Thyroid gland (tissue), 4 donors: ENCODE measurements around the gene PRKCA.

Experiments used
- POLR2A ChIP-seq, 2 donors: fragments of 450-650 bp; IDR thresholded peaks; one replicate each; pipeline ENCODE4 v1.6.1; 2017; ENCODE audit warnings: antibody characterized with exemption in 2 of 2, mild to moderate bottlenecking in 2 of 2, moderate library complexity in 1 of 2
- TF ChIP-seq, protein P1 (sequence below), 6 experiments: fragments of 200-600 bp in 3 of 6; fragments of 450-650 bp in 3 of 6; sonication (generic) in 3 of 6; IDR thresholded peaks; one replicate each; pipeline ENCODE4 v1.5.1; 2016 to 2019; ENCODE audit warnings: antibody characterized with exemption in 6 of 6, mild to moderate bottlenecking in 2 of 6, inconsistent platforms in 1 of 6, moderate library complexity in 1 of 6

GRCh38 chr17:66662496-66662895 lies 360.1 kb downstream of the PRKCA start:
- TF ChIP-seq, protein P1, sequence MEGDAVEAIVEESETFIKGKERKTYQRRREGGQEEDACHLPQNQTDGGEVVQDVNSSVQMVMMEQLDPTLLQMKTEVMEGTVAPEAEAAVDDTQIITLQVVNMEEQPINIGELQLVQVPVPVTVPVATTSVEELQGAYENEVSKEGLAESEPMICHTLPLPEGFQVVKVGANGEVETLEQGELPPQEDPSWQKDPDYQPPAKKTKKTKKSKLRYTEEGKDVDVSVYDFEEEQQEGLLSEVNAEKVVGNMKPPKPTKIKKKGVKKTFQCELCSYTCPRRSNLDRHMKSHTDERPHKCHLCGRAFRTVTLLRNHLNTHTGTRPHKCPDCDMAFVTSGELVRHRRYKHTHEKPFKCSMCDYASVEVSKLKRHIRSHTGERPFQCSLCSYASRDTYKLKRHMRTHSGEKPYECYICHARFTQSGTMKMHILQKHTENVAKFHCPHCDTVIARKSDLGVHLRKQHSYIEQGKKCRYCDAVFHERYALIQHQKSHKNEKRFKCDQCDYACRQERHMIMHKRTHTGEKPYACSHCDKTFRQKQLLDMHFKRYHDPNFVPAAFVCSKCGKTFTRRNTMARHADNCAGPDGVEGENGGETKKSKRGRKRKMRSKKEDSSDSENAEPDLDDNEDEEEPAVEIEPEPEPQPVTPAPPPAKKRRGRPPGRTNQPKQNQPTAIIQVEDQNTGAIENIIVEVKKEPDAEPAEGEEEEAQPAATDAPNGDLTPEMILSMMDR (IDR thresholded peaks at IDR 0.05): no peak
- no peak for TF ChIP-seq POLR2A (IDR thresholded peaks at IDR 0.05)
